Lower lobe of right lung (tissue), 2 donors: Measurements from ENCODE around the gene KIF26B. TPM values are rescaled to one million over a fixed set of nuclear protein-coding genes. Genes with fewer than 3 reads are reported as not detected.

Experiments
- ATAC-seq, 2 donors: fragments of 200-7000 bp; cut with Tn5 transposase; one replicate each; pipeline ENCODE4 v1.9.1; 2020 to 2022; ENCODE audit warnings: mild to moderate bottlenecking in 2 of 2, moderate library complexity in 2 of 2
- DNase-seq: peaks from one replicate; pipeline ENCODE4 v3.0.0-alpha.2; 2020
- H3K27ac ChIP-seq: fragments of 200-600 bp; one replicate; pipeline ENCODE4 v1.8.0; 2022
- H3K27me3 ChIP-seq: fragments of 200-600 bp; one replicate; pipeline ENCODE4 v1.8.0; 2022; ENCODE audit warnings: low read depth
- H3K36me3 ChIP-seq: fragments of 200-600 bp; one replicate; pipeline ENCODE4 v1.8.0; 2022; ENCODE audit warnings: mild to moderate bottlenecking
- H3K4me1 ChIP-seq: fragments of 200-600 bp; one replicate; pipeline ENCODE4 v1.8.0; 2022
- H3K4me3 ChIP-seq: fragments of 200-600 bp; one replicate; pipeline ENCODE4 v1.8.0; 2022; ENCODE audit warnings: mild to moderate bottlenecking
- H3K9me3 ChIP-seq: fragments of 200-600 bp; one replicate; pipeline ENCODE4 v1.8.0; 2022
- intact Hi-C: fragments of 100-400 bp; cut with DNase I; formaldehyde crosslinking; loops from one replicate; pipeline ENCODE4 v1.11.0; 2022
- total RNA-seq: library from RNA; stranded (reverse); fragmentation: NEBNext Ultra II Directional; extraction: Animal tissue kit (Norgen Biotek cat#: 25700); gene quantifications from one replicate; pipeline ENCODE4 v1.2.1, GENCODE V29; 2021
- TF ChIP-seq, protein P1 (sequence below): fragments of 200-600 bp; IDR thresholded peaks from one replicate; pipeline ENCODE4 v1.8.0; 2022; ENCODE audit warnings: antibody characterized with exemption, mild to moderate bottlenecking
- donor health status: DM: no; HTN: yes; CAD: no; lungs with severe emphysema.

The KIF26B gene
- total RNA-seq, 1 donor from 2014 or later: 1.2 TPM

DNA sequence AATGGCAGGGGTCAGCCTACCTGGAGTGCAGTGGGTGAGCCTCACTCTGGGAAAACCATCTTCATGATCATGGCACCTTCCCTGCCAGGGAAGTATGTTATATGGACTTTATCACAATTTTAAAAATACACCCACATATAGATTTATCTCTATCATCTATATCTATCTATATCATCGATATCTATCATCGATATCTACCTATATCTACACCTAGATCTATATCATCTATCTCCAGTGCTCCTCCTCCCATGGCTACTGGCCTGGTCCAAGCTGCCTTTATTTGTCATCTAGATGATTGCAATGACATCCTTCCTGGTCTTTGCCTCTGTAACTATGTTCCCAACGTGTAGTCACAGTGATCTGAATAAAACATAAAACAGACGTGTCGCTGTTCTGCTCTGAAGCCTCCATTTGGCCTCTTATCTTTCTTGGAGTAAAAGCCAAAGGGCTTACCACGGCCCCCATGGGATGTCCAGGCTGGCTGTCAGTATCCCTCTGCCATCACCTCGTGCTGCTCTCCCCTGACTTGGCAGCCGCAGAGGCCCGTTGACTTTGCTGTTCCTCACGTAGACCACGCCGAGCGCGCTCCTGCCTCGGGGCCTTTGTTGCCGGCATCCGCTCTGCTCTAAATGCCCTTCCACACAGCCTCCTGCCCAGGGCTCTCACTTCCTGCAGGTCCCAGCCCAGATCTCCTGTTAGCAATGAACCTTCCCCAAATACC is 20.6 kb upstream of the KIF26B start:
- Histone ChIP-seq H3K36me3 (no peaks in the 10 kb centered on the region), H3K27ac (no peak overlapping the region), H3K9me3 (no peaks in the 10 kb centered on the region), H3K4me3 (no peak overlapping the region), H3K4me1 (no peaks in the 10 kb centered on the region), H3K27me3 (peaks cover 22% of the 10 kb centered on the region)
- intact Hi-C loops: no loop called here
- ATAC-seq: no peak
- TF ChIP-seq, protein P1, sequence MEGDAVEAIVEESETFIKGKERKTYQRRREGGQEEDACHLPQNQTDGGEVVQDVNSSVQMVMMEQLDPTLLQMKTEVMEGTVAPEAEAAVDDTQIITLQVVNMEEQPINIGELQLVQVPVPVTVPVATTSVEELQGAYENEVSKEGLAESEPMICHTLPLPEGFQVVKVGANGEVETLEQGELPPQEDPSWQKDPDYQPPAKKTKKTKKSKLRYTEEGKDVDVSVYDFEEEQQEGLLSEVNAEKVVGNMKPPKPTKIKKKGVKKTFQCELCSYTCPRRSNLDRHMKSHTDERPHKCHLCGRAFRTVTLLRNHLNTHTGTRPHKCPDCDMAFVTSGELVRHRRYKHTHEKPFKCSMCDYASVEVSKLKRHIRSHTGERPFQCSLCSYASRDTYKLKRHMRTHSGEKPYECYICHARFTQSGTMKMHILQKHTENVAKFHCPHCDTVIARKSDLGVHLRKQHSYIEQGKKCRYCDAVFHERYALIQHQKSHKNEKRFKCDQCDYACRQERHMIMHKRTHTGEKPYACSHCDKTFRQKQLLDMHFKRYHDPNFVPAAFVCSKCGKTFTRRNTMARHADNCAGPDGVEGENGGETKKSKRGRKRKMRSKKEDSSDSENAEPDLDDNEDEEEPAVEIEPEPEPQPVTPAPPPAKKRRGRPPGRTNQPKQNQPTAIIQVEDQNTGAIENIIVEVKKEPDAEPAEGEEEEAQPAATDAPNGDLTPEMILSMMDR: no peak
- DNase-seq: no peak

DNA sequence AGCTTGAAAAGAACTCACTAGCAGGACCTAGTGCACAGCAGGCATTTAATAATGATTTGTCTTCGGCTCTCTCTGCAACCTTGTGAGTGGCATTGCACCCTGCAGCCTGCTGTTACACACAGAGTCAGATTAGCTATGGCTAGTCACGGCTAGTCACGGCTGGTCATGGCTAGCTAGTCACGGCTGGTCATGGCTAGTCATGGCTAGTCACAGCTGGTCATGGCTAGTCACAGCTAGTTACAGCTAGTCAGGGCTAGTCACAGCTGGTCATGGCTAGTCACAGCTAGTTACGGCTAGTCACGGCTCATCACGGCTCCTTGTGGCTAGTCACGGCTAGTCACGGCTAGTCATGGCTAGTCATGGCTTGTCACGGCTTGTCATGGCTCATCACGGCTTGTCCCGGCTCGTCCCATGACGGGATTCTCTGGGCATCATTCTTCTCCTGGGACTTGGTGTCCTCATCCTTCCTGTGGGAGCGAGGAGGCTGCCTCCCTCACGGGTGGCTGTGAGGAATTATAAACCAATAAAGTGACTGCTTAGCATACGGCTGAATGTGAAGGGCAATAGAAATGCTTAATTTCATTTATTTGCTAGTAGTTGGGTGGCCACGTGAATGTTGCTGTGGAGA is 12.5 kb upstream of the KIF26B start:
- H3K4me1 ChIP-seq: no peaks in the 10 kb centered on the region
- no peak overlapping the region for H3K4me3 ChIP-seq
- H3K27ac ChIP-seq: no peak overlapping the region
- ATAC-seq: no peak
- H3K36me3 ChIP-seq: no peaks in the 10 kb centered on the region
- no peak for DNase-seq
- TF ChIP-seq, protein P1: no peak
- no peaks in the 10 kb centered on the region for H3K27me3 ChIP-seq
- H3K9me3 ChIP-seq: no peaks in the 10 kb centered on the region
- intact Hi-C loops: no loop called here

DNA sequence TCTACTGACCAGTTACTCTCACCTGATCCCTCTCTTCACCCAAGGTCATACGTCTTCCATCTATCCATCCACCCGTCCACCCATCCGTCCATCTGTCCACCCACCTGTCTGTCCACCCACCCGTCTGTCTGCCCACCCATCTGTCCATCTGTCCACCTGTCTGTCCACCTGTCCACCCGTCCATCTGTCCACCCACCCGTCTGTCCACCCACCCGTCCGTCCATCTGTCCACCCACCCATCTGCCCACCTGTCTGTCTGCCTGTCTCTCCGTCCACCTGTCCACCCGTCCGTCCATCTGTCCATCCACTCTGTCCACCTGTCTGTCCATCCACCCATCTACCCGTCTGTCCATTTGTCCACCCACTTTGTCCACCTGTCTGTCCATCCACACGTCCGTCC is 11.8 kb upstream of the KIF26B start:
- TF ChIP-seq, protein P1: no peak
- intact Hi-C loops: no loop called here
- Histone ChIP-seq H3K27me3 (no peaks in the 10 kb centered on the region), H3K27ac (no peak overlapping the region), H3K36me3 (no peaks in the 10 kb centered on the region), H3K9me3 (no peaks in the 10 kb centered on the region), H3K4me3 (no peak overlapping the region), H3K4me1 (no peaks in the 10 kb centered on the region)
- ATAC-seq: no peak
- no peak for DNase-seq

DNA sequence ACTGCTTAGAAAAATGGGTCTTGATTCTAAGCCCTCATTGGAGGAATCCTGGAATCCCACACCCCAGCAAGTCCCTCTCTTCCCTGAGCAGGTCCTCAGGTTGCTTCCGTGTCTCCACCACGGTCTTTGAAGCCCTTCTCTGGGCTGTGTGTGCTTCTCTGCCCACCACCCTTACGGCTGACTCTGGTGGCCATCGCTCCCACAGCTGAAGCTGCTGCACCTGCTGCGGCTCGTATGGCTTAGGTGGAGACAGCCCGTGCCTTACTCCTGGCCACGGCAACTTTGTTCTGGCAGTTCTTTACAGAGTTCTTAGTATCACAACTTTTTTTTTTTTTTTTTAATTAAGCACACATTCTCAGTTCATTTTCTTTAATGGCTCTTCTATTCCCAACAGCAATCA is 10.9 kb upstream of the KIF26B start:
- Histone ChIP-seq H3K27ac (no peak overlapping the region), H3K36me3 (no peaks in the 10 kb centered on the region), H3K27me3 (no peaks in the 10 kb centered on the region), H3K9me3 (no peaks in the 10 kb centered on the region), H3K4me3 (no peak overlapping the region), H3K4me1 (no peaks in the 10 kb centered on the region)
- DNase-seq: no peak
- no peak for ATAC-seq
- intact Hi-C loops: no loop called here
- TF ChIP-seq, protein P1: no peak

DNA sequence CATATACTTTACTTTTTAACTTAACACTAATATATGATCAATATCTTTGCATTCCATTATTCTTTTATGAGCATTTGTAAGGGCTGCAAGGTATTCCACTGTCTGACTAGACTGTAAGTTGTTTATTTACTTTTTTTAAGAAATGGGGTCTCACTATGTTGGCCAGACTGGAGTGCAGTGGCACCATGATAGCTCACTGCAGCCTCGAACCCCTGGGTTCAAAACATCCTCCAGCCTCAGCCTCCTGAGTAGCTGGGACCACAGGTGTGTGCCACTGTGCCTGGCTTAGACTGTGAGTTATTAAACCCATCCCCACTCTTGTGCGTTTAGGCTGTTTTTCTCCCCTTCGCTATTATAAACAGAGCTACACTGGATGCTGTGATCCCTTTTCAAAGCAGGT is 6.7 kb upstream of the KIF26B start:
- TF ChIP-seq, protein P1: no peak
- no peaks in the 10 kb centered on the region for H3K9me3 ChIP-seq
- H3K36me3 ChIP-seq: no peaks in the 10 kb centered on the region
- ATAC-seq: no peak
- intact Hi-C loops: no loop called here
- H3K27ac ChIP-seq: no peak overlapping the region
- H3K27me3 ChIP-seq: peaks cover 6% of the 10 kb centered on the region
- H3K4me3 ChIP-seq: no peak overlapping the region
- no peak for DNase-seq
- H3K4me1 ChIP-seq: peaks cover under 1% of the 10 kb centered on the region
